WTC11 (cell line): ENCODE results near the gene VCL.

Source experiments
- E2F4 ChIP-seq: sonication (generic); formaldehyde crosslinking; IDR thresholded peaks from 2 replicates; pipeline ENCODE4 v1.8.1; 2022; ENCODE audit warnings: low read depth, mild to moderate bottlenecking, moderate library complexity, missing genetic modification reagents, borderline replicate concordance
- ESRRA ChIP-seq: sonication (generic); formaldehyde crosslinking; IDR thresholded peaks from 2 replicates; pipeline ENCODE4 v1.8.1; 2022; ENCODE audit warnings: mild to moderate bottlenecking, missing genetic modification reagents, borderline replicate concordance
- IRF2 ChIP-seq: sonication (generic); formaldehyde crosslinking; IDR thresholded peaks from 2 replicates; pipeline ENCODE4 v1.8.0; 2022; ENCODE audit warnings: low read depth, missing genetic modification reagents, borderline replicate concordance
- JUN ChIP-seq: sonication (generic); formaldehyde crosslinking; IDR thresholded peaks from 2 replicates; pipeline ENCODE4 v1.8.0; 2023; ENCODE audit warnings: mild to moderate bottlenecking, missing genetic modification reagents
- MLX ChIP-seq: sonication (generic); formaldehyde crosslinking; IDR thresholded peaks from 2 replicates; pipeline ENCODE4 v1.8.1; 2023; ENCODE audit warnings: mild to moderate bottlenecking, missing genetic modification reagents, moderate library complexity
- SP1 ChIP-seq: sonication (generic); formaldehyde crosslinking; conservative IDR thresholded peaks from 2 replicates; pipeline ENCODE4 v1.8.1; 2022; ENCODE audit warnings: missing genetic modification reagents
- TCF7 ChIP-seq: sonication (generic); formaldehyde crosslinking; IDR thresholded peaks from 2 replicates; pipeline ENCODE4 v1.8.0; 2022; ENCODE audit warnings: mild to moderate bottlenecking, low read depth, missing genetic modification reagents, moderate library complexity
- USF2 ChIP-seq: sonication (generic); formaldehyde crosslinking; IDR thresholded peaks from 2 replicates; pipeline ENCODE4 v1.8.1; 2023; ENCODE audit warnings: mild to moderate bottlenecking, missing genetic modification reagents, moderate library complexity
- TF ChIP-seq, protein P1 (sequence below): fragments of 200-600 bp; IDR thresholded peaks from 2 replicates; pipeline ENCODE4 v1.8.0; 2022; ENCODE audit warnings: antibody characterized with exemption
- TF ChIP-seq, protein P2 (sequence below): sonication (generic); formaldehyde crosslinking; IDR thresholded peaks from 2 replicates; pipeline ENCODE4 v1.8.1; 2022; ENCODE audit warnings: low read depth, missing genetic modification reagents, borderline replicate concordance
- TF ChIP-seq, protein P3 (sequence below): sonication (generic); formaldehyde crosslinking; IDR thresholded peaks from 2 replicates; pipeline ENCODE4 v1.8.1; 2023; ENCODE audit warnings: mild to moderate bottlenecking, missing genetic modification reagents
- TF ChIP-seq, protein P4 (sequence below): sonication (generic); formaldehyde crosslinking; IDR thresholded peaks from 2 replicates; pipeline ENCODE4 v1.8.0; 2023; ENCODE audit warnings: missing genetic modification reagents, mild to moderate bottlenecking, borderline replicate concordance

GRCh38 chr10:74034301-74034700, 36.4 kb downstream of the VCL start:
- TF ChIP-seq, protein P1, sequence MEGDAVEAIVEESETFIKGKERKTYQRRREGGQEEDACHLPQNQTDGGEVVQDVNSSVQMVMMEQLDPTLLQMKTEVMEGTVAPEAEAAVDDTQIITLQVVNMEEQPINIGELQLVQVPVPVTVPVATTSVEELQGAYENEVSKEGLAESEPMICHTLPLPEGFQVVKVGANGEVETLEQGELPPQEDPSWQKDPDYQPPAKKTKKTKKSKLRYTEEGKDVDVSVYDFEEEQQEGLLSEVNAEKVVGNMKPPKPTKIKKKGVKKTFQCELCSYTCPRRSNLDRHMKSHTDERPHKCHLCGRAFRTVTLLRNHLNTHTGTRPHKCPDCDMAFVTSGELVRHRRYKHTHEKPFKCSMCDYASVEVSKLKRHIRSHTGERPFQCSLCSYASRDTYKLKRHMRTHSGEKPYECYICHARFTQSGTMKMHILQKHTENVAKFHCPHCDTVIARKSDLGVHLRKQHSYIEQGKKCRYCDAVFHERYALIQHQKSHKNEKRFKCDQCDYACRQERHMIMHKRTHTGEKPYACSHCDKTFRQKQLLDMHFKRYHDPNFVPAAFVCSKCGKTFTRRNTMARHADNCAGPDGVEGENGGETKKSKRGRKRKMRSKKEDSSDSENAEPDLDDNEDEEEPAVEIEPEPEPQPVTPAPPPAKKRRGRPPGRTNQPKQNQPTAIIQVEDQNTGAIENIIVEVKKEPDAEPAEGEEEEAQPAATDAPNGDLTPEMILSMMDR, result no peak
- TF ChIP-seq, protein P2, sequence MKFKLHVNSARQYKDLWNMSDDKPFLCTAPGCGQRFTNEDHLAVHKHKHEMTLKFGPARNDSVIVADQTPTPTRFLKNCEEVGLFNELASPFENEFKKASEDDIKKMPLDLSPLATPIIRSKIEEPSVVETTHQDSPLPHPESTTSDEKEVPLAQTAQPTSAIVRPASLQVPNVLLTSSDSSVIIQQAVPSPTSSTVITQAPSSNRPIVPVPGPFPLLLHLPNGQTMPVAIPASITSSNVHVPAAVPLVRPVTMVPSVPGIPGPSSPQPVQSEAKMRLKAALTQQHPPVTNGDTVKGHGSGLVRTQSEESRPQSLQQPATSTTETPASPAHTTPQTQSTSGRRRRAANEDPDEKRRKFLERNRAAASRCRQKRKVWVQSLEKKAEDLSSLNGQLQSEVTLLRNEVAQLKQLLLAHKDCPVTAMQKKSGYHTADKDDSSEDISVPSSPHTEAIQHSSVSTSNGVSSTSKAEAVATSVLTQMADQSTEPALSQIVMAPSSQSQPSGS (CRISPR knock-in tag), result no peak
- TF ChIP-seq, protein P3, sequence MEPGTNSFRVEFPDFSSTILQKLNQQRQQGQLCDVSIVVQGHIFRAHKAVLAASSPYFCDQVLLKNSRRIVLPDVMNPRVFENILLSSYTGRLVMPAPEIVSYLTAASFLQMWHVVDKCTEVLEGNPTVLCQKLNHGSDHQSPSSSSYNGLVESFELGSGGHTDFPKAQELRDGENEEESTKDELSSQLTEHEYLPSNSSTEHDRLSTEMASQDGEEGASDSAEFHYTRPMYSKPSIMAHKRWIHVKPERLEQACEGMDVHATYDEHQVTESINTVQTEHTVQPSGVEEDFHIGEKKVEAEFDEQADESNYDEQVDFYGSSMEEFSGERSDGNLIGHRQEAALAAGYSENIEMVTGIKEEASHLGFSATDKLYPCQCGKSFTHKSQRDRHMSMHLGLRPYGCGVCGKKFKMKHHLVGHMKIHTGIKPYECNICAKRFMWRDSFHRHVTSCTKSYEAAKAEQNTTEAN (CRISPR knock-in tag), result no peak
- no peak for TF ChIP-seq SP1
- TF ChIP-seq IRF2, result no peak
- TF ChIP-seq TCF7 (CRISPR knock-in tag), result no peak
- TF ChIP-seq USF2 (CRISPR knock-in tag), result no peak
- TF ChIP-seq JUN, result no peak
- no peak for TF ChIP-seq MLX (CRISPR knock-in tag)
- no peak for TF ChIP-seq E2F4 (CRISPR knock-in tag)
- TF ChIP-seq, protein P4, sequence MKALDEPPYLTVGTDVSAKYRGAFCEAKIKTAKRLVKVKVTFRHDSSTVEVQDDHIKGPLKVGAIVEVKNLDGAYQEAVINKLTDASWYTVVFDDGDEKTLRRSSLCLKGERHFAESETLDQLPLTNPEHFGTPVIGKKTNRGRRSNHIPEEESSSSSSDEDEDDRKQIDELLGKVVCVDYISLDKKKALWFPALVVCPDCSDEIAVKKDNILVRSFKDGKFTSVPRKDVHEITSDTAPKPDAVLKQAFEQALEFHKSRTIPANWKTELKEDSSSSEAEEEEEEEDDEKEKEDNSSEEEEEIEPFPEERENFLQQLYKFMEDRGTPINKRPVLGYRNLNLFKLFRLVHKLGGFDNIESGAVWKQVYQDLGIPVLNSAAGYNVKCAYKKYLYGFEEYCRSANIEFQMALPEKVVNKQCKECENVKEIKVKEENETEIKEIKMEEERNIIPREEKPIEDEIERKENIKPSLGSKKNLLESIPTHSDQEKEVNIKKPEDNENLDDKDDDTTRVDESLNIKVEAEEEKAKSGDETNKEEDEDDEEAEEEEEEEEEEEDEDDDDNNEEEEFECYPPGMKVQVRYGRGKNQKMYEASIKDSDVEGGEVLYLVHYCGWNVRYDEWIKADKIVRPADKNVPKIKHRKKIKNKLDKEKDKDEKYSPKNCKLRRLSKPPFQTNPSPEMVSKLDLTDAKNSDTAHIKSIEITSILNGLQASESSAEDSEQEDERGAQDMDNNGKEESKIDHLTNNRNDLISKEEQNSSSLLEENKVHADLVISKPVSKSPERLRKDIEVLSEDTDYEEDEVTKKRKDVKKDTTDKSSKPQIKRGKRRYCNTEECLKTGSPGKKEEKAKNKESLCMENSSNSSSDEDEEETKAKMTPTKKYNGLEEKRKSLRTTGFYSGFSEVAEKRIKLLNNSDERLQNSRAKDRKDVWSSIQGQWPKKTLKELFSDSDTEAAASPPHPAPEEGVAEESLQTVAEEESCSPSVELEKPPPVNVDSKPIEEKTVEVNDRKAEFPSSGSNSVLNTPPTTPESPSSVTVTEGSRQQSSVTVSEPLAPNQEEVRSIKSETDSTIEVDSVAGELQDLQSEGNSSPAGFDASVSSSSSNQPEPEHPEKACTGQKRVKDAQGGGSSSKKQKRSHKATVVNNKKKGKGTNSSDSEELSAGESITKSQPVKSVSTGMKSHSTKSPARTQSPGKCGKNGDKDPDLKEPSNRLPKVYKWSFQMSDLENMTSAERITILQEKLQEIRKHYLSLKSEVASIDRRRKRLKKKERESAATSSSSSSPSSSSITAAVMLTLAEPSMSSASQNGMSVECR (CRISPR knock-in tag), result no peak
- no peak for TF ChIP-seq ESRRA (CRISPR knock-in tag)
